HL-60/S4 treated with retinoic acid at 250 ng/mL for 4 days and 3 days (cell line): ENCODE data around the gene OBP2A.

Source experiments
- in situ Hi-C: fragments of 300-500 bp; cut with MboI; formaldehyde crosslinking; loops from 2 replicates; pipeline ENCODE4 v1.7.0; 2022; ENCODE audit warnings: low sequenced_read_pairs

The OBP2A gene

GRCh38 chr9:135592331-135592590 is 46.3 kb downstream of the OBP2A start:
- in situ Hi-C loops, result no loop called here

- in situ Hi-C loops, result no loop called here
Observed at GRCh38 chr9:135592625-135593024, 46.7 kb downstream of the OBP2A start.

GRCh38 chr9:135596211-135596610 is 50.3 kb downstream of the OBP2A start:
- in situ Hi-C loops, result no loop called here
